Measurements from ENCODE around the gene SLC1A2. TPM values are rescaled to one million over a fixed set of nuclear protein-coding genes. Genes with fewer than 3 reads are reported as not detected.

Gene SLC1A2
- total RNA-seq, 1 donor from 2014 or later, result 4.9 TPM

DNA sequence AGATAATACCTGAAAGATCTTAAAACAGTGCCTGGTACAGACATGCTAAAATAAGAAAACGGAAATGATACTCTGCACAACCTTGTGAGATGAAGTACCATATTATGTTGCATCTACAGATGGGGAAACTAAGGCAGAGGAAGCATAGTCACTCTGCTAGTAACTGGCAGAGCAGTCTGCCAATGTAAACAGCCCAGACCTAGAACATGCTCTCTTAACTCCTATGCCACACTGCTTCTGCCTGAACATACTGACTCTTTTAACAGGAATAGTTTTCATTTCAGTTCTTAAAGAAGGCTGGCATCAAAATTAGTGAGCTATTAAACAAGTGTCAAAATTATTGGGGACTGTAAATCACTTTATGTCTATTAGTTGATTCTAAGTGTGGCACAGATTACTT is 180.5 kb downstream of the SLC1A2 start:
- no peak overlapping the region for H3K4me3 Mint-ChIP-seq
- H3K9me3 Mint-ChIP-seq, result peaks cover 4% of the 10 kb centered on the region
- no peak overlapping the region for H3K4me2 ChIP-seq
- TF ChIP-seq EZH2 (IDR thresholded peaks at IDR 0.05) (no peak), EZH2phosphoT487 (IDR thresholded peaks at IDR 0.05) (no peak)
- TF ChIP-seq, protein P1, sequence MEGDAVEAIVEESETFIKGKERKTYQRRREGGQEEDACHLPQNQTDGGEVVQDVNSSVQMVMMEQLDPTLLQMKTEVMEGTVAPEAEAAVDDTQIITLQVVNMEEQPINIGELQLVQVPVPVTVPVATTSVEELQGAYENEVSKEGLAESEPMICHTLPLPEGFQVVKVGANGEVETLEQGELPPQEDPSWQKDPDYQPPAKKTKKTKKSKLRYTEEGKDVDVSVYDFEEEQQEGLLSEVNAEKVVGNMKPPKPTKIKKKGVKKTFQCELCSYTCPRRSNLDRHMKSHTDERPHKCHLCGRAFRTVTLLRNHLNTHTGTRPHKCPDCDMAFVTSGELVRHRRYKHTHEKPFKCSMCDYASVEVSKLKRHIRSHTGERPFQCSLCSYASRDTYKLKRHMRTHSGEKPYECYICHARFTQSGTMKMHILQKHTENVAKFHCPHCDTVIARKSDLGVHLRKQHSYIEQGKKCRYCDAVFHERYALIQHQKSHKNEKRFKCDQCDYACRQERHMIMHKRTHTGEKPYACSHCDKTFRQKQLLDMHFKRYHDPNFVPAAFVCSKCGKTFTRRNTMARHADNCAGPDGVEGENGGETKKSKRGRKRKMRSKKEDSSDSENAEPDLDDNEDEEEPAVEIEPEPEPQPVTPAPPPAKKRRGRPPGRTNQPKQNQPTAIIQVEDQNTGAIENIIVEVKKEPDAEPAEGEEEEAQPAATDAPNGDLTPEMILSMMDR (IDR thresholded peaks at IDR 0.05), result no peak
- peaks cover 5% of the 10 kb centered on the region for H3K27me3 Mint-ChIP-seq (ENCODE audit: insufficient read depth, low read depth)
- DNase-seq (ENCODE audit: low spot score), result no peak
- H2AFZ ChIP-seq (replicated peaks), result no peak overlapping the region
- H3K79me2 ChIP-seq (ENCODE audit: low read depth), result no peaks in the 10 kb centered on the region
- no peak overlapping the region for H3K27ac ChIP-seq
- no peaks in the 10 kb centered on the region for H3K36me3 ChIP-seq
- H3K4me1 ChIP-seq, result peaks cover 3% of the 10 kb centered on the region
- no peaks in the 10 kb centered on the region for H3K27me3 ChIP-seq
- peaks cover 10% of the 10 kb centered on the region for H3K4me1 Mint-ChIP-seq
- H3K4me3 ChIP-seq, result no peak overlapping the region
- no peak overlapping the region for H3K27ac Mint-ChIP-seq
- H3F3A ChIP-seq (ENCODE audit: low read depth), result no peaks in the 10 kb centered on the region
- no peak overlapping the region for H3K9ac ChIP-seq
- no peaks in the 10 kb centered on the region for H3K36me3 Mint-ChIP-seq
- H4K20me1 ChIP-seq (ENCODE audit: low read depth), result no peaks in the 10 kb centered on the region
- H3K9me3 ChIP-seq (ENCODE audit: low read depth), result no peaks in the 10 kb centered on the region

DNA sequence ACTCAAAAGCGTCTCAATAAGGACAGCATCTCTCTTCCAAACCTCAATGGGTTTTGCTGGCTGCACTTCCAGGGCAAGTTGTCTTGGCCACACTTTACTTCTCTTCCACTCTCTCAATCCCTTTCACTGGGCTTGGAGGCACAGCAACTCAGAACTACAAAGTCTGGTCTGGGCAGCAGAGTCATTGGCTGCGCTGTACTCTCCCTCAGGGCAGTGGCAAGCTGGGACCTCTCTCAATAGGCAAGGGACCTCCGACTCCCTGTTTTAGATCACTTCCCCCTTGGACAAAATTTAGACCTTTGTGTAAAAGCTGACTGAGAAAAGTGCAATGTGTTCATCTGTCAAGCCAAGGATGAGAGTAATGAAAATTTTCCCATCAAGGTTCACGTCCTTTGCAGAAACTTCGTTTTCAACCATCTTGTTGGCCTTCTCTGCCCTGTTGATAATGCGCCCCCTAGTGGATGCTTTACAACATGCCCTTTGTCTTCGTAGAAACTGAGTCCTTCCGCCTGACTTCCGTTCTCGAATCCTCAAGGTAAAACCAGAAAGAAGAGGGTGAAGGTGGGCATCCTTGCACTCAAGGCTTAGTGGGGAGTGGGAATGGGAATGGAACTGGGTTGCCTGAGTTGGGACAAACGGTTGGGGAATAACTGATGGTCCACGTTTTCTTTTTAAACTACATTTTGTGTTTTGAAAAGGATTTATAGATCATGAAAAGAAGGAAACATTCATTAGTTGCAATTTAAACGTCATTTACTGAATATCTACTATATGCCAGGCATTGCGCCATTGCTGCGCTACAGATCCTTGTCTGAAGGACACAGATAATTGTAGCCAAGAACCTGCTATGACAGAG is 181.3 kb downstream of the SLC1A2 start:
- Histone ChIP-seq H2AFZ (replicated peaks) (peak overlapping the region; percentile 94), H3K27me3 (no peaks in the 10 kb centered on the region), H3K27ac (no peak overlapping the region), H3F3A (ENCODE audit: low read depth) (no peaks in the 10 kb centered on the region), H3K9me3 (ENCODE audit: low read depth) (no peaks in the 10 kb centered on the region), H3K4me3 (peak overlapping the region; percentile 28), H3K79me2 (ENCODE audit: low read depth) (no peaks in the 10 kb centered on the region), H3K36me3 (no peaks in the 10 kb centered on the region), H4K20me1 (ENCODE audit: low read depth) (no peaks in the 10 kb centered on the region), H3K4me1 (peaks cover 3% of the 10 kb centered on the region), H3K9ac (no peak overlapping the region), H3K4me2 (peak overlapping the region; percentile 48)
- H3K27me3 Mint-ChIP-seq (ENCODE audit: insufficient read depth, low read depth), result peaks cover 5% of the 10 kb centered on the region
- H3K4me3 Mint-ChIP-seq, result no peak overlapping the region
- peaks cover 5% of the 10 kb centered on the region for H3K9me3 Mint-ChIP-seq
- peaks cover 10% of the 10 kb centered on the region for H3K4me1 Mint-ChIP-seq
- peak; percentile 90 for DNase-seq (ENCODE audit: low spot score)
- no peak overlapping the region for H3K27ac Mint-ChIP-seq
- no peak for TF ChIP-seq EZH2phosphoT487 (IDR thresholded peaks at IDR 0.05)
- TF ChIP-seq, protein P1 (IDR thresholded peaks at IDR 0.05), result peak; percentile 99
- no peaks in the 10 kb centered on the region for H3K36me3 Mint-ChIP-seq

DNA sequence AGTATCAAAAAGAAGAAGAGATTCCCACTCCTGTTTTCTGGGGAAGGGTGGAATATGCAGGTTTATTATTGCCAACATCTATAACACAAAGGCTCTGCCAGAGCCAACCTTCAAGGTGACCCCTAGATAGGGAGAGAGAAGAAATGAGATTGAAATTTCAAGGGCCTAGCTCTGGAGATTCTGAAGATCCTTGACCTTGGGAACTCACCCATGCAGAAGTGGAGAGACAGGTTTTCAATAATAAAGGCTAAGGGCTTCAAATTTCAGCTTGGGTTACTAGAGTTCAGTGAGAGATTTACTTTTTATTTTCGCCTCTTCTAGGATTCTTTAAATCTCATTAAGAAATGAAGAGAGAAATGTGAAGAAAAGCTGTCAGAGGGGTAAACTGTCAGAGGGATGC is 182.0 kb downstream of the SLC1A2 start:
- H3K79me2 ChIP-seq (ENCODE audit: low read depth), result no peaks in the 10 kb centered on the region
- no peak overlapping the region for H3K4me2 ChIP-seq

More for the DNA sequence above, 182.0 kb downstream of the SLC1A2 start:
- no peak overlapping the region for H3K4me3 ChIP-seq
- no peak overlapping the region for H3K27ac ChIP-seq
- peaks cover 3% of the 10 kb centered on the region for H3K4me1 ChIP-seq
- Mint-ChIP-seq H3K27me3 (ENCODE audit: insufficient read depth, low read depth) (peaks cover 5% of the 10 kb centered on the region), H3K9me3 (peaks cover 5% of the 10 kb centered on the region), H3K36me3 (no peaks in the 10 kb centered on the region), H3K4me1 (peaks cover 10% of the 10 kb centered on the region), H3K4me3 (no peak overlapping the region), H3K27ac (no peak overlapping the region)
- H3K9ac ChIP-seq, result no peak overlapping the region
- no peaks in the 10 kb centered on the region for H3K9me3 ChIP-seq (ENCODE audit: low read depth)
- no peaks in the 10 kb centered on the region for H3K36me3 ChIP-seq
- H3K27me3 ChIP-seq, result no peaks in the 10 kb centered on the region
- peak overlapping the region; percentile 94 for H2AFZ ChIP-seq (replicated peaks)
- TF ChIP-seq, protein P1 (IDR thresholded peaks at IDR 0.05), result no peak
- TF ChIP-seq EZH2phosphoT487 (IDR thresholded peaks at IDR 0.05), result no peak
- no peak for TF ChIP-seq EZH2 (IDR thresholded peaks at IDR 0.05)
- DNase-seq (ENCODE audit: low spot score), result no peak
- no peaks in the 10 kb centered on the region for H3F3A ChIP-seq (ENCODE audit: low read depth)
- H4K20me1 ChIP-seq (ENCODE audit: low read depth), result no peaks in the 10 kb centered on the region

Data from neural progenitor cell (in vitro differentiated cells).